ENCODE results near the gene PDPR. TPM values are rescaled to one million over a fixed set of nuclear protein-coding genes. Genes with fewer than 3 reads are reported as not detected.
"Not testable (repeated sequence)": the region's sequence is repeated elsewhere in the genome, so short reads cannot be mapped to it uniquely, and the experiment has no call there.

The PDPR gene
- total and polyA plus RNA-seq, 3 donors from 2014 or later: 28.6 to 56.0 (median 53.6) TPM

DNA sequence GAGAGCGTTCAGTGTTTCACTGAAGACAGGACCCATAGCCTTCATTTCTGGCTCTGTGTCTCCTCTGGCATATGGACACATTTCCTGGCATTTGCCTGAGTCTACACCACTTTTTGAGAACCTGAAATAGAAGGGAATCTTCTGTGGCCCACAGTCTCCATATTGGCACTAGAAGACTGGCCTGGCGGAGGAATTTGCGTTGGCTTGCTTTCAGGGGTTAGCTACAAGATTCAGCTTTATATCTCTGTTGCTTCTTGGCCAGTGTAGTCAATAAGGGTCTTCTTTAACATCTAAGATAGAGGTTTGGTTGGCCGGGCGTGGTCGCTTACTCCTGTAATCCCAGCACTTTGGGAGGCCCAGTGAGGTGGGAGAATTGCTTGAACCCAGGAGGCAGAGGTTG, 46.7 kb downstream of the PDPR start:
- no peaks in the 10 kb centered on the region for H3K9me3 ChIP-seq
- peak; percentile 12 for DNase-seq
- no peaks in the 10 kb centered on the region for H3K27me3 ChIP-seq
- no peaks in the 10 kb centered on the region for H3K36me3 ChIP-seq (ENCODE audit: low read depth, missing control alignments)
- intact Hi-C loops (cut with DNase I; ENCODE audit: low total_unique reads): no loop called here
- TF ChIP-seq POLR2A (IDR thresholded peaks at IDR 0.05) (no peak), CTCF (IDR thresholded peaks at IDR 0.05) (no peak)
- no peak overlapping the region for H3K4me3 ChIP-seq
- no peak overlapping the region for H3K27ac ChIP-seq
- no peaks in the 10 kb centered on the region for H3K4me1 ChIP-seq
- WGBS, 2 donors: 91 to 97% methylated on average over 6 of the region's 6 CpGs

DNA sequence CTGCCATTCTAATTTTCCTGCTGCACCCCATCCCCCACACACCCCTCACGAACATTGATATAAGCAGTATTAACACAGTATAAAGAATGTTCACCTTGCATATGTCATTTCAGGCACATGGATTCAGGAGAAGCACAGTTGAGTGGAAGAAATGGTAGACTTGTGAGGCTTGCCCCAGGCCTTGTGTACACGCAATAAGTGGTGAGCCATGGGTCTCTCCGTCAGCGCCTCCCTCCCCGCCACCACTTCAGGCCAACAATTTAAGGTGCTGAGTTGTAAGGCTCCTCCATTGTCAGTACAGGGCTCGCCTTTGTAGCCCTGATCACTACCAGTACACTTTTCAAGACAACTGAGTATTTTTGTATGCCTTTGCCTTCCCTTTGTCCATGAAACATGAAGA, 47.2 kb downstream of the PDPR start:
- 84 to 89% methylated on average over 6 of the region's 6 CpGs for WGBS, 2 donors
- H3K27me3 ChIP-seq: no peaks in the 10 kb centered on the region
- H3K4me3 ChIP-seq: no peak overlapping the region
- no peaks in the 10 kb centered on the region for H3K36me3 ChIP-seq (ENCODE audit: low read depth, missing control alignments)
- H3K4me1 ChIP-seq: no peaks in the 10 kb centered on the region
- peak; percentile 16 for DNase-seq
- no peak overlapping the region for H3K27ac ChIP-seq
- H3K9me3 ChIP-seq: no peaks in the 10 kb centered on the region
- intact Hi-C loops (cut with DNase I; ENCODE audit: low total_unique reads): no loop called here
- TF ChIP-seq CTCF (IDR thresholded peaks at IDR 0.05): no peak
- no peak for TF ChIP-seq POLR2A (IDR thresholded peaks at IDR 0.05)

GRCh38 chr16:70162041-70162451, 47.9 kb downstream of the PDPR start:
- no peak for TF ChIP-seq CTCF (IDR thresholded peaks at IDR 0.05)
- Histone ChIP-seq H3K27ac (no peak overlapping the region), H3K27me3 (no peaks in the 10 kb centered on the region), H3K9me3 (no peaks in the 10 kb centered on the region), H3K36me3 (ENCODE audit: low read depth, missing control alignments) (no peaks in the 10 kb centered on the region), H3K4me3 (no peak overlapping the region), H3K4me1 (no peaks in the 10 kb centered on the region)
- DNase-seq: peak; percentile 12
- intact Hi-C loops (cut with DNase I; ENCODE audit: low total_unique reads): no loop called here
- WGBS, 2 donors: 55 to 58% methylated on average over 7 of the region's 7 CpGs

DNA sequence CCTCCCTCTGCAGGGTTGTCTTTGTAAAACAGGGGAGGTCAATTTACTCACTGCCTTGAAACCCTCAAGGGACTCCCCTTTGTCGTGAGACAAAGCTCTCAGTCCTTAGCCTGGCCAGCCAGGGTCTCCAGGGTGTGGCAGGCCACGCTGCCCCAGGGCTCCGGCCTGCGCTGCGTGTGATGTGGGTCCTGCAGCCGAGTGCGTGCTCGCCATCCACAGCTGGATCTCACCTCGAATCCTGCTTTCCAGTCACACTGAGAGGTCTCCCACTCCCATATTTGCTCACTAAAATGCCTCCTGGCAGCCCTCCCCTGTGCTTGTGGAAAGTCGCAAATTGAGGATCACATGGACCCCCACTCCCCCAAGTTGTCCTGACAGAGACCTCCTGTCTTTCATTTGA, 49.5 kb downstream of the PDPR start:
- no peak overlapping the region for H3K27ac ChIP-seq
- peak; percentile 12 for DNase-seq
- intact Hi-C loops (cut with DNase I; ENCODE audit: low total_unique reads): no loop called here
- WGBS, 2 donors: 84 to 86% methylated on average over 10 of the region's 10 CpGs
- H3K9me3 ChIP-seq: no peaks in the 10 kb centered on the region
- no peak overlapping the region for H3K4me3 ChIP-seq
- no peaks in the 10 kb centered on the region for H3K27me3 ChIP-seq
- no peaks in the 10 kb centered on the region for H3K4me1 ChIP-seq
- TF ChIP-seq POLR2A (IDR thresholded peaks at IDR 0.05): no peak
- no peak for TF ChIP-seq CTCF (IDR thresholded peaks at IDR 0.05)
- H3K36me3 ChIP-seq (ENCODE audit: low read depth, missing control alignments): no peaks in the 10 kb centered on the region

- DNase-seq; H3K9me3 ChIP-seq; intact Hi-C loops (cut with DNase I; ENCODE audit: low total_unique reads); H3K27me3 ChIP-seq; H3K36me3 ChIP-seq (ENCODE audit: low read depth, missing control alignments); H3K27ac ChIP-seq; H3K4me1 ChIP-seq; H3K4me3 ChIP-seq: not testable (repeated sequence)
- 80% methylated on average over 2 of the region's 10 CpGs; no CpG with 5 or more reads in 1 of the 2 donors for WGBS, 2 donors
Measured at GRCh38 chr16:70166688-70167087, 52.6 kb downstream of the PDPR start.

DNA sequence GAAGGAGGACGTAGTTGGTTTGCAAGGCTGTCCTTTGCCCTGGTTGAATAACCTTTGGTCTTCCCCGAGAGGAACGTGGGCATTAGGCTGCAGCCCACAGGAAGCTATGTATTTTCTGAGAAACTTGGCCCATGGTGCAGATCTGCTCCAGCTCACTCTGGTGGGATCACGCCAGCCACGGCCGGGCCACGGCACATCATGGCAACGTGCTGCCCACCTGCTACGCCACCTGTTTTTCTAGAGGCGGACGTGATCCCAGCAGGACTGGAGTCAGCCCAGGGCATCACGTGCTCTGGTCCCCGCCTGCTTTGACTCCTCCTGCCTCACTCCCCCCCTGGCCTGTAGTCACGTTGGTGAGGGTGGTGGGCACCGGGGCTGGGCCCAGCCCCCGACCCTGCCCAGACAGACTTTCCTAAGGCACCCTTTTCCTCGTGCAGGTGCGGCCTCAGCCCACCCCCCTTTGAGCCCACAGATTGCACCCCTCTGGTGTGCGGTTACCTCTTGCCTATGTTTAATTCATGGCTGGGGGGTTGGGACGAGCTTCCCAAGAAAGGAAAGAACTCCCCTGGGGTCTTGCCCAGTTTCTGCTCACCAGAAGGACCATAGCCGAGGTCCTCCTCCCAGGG, 59.2 kb downstream of the PDPR start, which contains the start of gene CLEC18C:
Gene CLEC18C, plus strand, starts transcription at position 576 of the 626 bp plus-strand sequence. CDS start 492 bp downstream, outside the sequence.
- DNase-seq: not testable (repeated sequence)

DNA sequence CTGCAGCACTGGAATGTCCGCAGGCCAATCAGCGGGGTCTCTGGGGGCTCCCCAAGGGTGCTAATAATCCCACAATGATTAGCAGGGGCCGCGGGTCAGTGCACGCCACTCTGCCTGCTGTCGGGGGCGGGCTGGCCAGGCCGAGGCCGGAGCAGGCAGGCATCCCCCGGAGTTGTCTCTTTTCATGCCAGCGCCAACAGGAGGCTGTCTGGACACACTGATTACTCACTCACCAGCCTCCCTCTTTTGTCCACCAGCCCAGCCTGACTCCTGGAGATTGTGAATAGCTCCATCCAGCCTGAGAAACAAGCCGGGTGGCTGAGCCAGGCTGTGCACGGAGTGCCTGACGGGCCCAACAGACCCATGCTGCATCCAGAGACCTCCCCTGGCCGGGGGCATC, 59.8 kb downstream of the PDPR start:
- H3K4me3 ChIP-seq; intact Hi-C loops (cut with DNase I; ENCODE audit: low total_unique reads); H3K4me1 ChIP-seq; H3K36me3 ChIP-seq (ENCODE audit: low read depth, missing control alignments); H3K27me3 ChIP-seq; H3K9me3 ChIP-seq; DNase-seq; H3K27ac ChIP-seq: not testable (repeated sequence)
- 33% methylated on average over 3 of the region's 15 CpGs; no CpG with 5 or more reads in 1 of the 2 donors for WGBS, 2 donors

More for the DNA sequence above, 59.2 kb downstream of the PDPR start, which contains the start of gene CLEC18C:
- H3K36me3 ChIP-seq (ENCODE audit: low read depth, missing control alignments); intact Hi-C loops (cut with DNase I; ENCODE audit: low total_unique reads); H3K4me3 ChIP-seq; H3K4me1 ChIP-seq; H3K9me3 ChIP-seq; H3K27me3 ChIP-seq; H3K27ac ChIP-seq: not testable (repeated sequence)
- no CpG with 5 or more reads among the region's 21 CpGs for WGBS, 2 donors

DNA sequence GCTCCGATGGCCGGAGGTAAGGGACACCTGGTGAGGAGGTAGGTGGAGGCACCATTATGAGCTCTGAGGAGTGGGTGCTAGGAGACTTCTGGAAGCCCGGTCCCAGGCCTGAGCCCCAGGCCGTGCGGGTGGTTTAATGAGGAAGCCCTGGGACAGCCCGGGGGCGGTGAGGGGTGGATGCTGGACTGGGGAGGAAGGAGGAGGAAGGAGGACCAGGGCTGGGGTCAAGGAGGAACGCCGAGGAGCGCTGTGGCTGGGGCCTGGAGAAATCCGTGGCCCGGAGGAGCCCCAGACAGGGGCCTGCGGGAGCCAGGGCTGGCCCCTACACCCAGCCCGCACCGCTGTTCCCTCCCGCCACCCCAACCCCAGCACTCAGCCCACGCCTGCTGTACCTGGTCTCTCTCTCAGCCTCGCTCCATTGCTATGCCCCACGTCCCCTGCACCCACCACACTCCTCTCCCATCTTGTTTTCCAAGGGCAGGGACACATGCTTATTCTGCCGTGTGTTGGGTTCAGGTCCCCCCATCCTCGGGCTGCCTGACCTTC, 60.3 kb downstream of the PDPR start:
- H3K27ac ChIP-seq; H3K9me3 ChIP-seq; H3K27me3 ChIP-seq; H3K4me3 ChIP-seq; DNase-seq; intact Hi-C loops (cut with DNase I; ENCODE audit: low total_unique reads); H3K36me3 ChIP-seq (ENCODE audit: low read depth, missing control alignments); H3K4me1 ChIP-seq: not testable (repeated sequence)
- 62 to 75% methylated on average over 2 to 8 of the region's 21 CpGs for whole genome bisulfite sequencing, 2 donors
